GM19043 (cell line): ENCODE results near the gene CD34.
"Not testable (repeated sequence)": the region's sequence is repeated elsewhere in the genome, so short reads cannot be mapped to it uniquely, and the experiment has no call there.

Source experiments
- ATAC-seq: cut with Tn5 transposase; IDR thresholded peaks from one replicate; pipeline ENCODE4 v1.9.1; 2021; ENCODE audit warnings: low read depth; ENCODE audit not compliant: unreplicated experiment

Gene CD34

DNA sequence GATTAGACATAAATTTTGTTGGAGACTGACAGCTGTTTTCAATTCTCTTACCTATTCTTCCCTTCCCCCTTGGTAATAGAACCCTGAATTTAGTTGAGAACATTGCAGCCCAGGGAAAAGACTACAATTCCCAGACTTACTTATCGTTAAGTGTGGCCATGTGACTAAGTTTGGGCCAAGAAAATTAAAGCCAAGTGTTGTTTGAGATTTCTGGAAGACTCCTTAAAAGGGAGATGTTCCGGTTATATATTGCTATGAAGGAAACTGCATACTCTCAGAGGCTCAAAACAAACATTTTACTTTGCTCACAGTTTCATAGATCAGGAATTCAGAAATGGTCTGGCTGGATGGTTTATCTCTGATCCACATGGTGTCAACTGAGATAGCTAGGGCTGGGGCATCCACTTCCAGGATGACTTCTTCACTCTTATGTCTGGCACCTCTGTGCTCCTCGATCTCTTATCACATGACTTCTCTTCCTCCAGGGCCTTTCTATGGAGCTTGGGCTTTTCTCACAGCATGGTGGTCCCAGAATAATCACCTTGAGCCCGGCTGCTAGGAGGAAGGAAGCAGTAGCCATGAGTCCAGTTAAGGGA lies 22.4 kb upstream of the CD34 start:
- no peak for ATAC-seq

DNA sequence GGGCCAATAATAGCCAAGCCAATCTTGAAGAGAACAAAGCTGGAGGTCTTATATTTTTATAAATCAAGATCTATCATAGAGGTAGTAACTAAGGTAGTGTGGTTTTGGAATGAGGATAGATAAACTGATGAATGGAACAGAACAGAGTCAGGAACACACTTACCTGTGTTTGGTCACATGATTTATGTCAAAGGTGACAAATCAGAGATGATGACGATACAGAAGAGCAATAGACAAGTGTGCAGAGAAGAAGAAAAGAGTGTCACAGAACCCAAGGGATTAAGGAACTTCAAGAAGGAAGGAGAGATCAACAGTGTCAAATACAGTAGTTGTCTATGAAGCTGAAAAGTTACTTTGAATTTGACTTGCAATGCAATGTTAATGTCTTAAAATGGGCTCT lies 16.1 kb upstream of the CD34 start:
- no peak for ATAC-seq

GRCh38 chr1:207925969-207926368 lies 15.0 kb upstream of the CD34 start:
- ATAC-seq = not testable (repeated sequence)

- no peak for ATAC-seq
These were observed 14.3 kb upstream of the CD34 start for GRCh38 chr1:207925210-207925609.

- no peak for ATAC-seq
These were observed 12.6 kb upstream of the CD34 start for GRCh38 chr1:207923561-207923960.

DNA sequence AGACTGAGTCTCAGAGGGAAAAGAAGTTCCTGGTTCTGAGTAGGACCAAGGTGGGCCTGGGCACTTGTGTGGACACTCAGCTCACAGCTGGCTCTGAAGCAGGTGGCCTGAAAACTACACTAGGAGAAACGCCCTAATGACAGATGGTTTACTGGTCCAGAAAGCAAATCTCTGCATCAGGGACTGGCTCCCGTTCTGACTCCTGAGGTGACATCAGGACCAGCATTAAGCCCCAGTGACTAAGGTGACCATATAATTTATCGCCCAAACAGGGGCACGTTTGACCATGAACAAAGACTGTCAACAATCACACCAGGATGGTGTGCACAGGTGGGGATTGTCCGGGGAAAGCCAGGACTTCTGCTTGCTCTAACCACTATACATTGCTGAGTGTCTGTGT lies 12.2 kb upstream of the CD34 start:
- no peak for ATAC-seq

GRCh38 chr1:207922554-207922953 lies 11.6 kb upstream of the CD34 start:
- no peak for ATAC-seq

- no peak for ATAC-seq
These were observed 10.4 kb upstream of the CD34 start for GRCh38 chr1:207921321-207921720.

DNA sequence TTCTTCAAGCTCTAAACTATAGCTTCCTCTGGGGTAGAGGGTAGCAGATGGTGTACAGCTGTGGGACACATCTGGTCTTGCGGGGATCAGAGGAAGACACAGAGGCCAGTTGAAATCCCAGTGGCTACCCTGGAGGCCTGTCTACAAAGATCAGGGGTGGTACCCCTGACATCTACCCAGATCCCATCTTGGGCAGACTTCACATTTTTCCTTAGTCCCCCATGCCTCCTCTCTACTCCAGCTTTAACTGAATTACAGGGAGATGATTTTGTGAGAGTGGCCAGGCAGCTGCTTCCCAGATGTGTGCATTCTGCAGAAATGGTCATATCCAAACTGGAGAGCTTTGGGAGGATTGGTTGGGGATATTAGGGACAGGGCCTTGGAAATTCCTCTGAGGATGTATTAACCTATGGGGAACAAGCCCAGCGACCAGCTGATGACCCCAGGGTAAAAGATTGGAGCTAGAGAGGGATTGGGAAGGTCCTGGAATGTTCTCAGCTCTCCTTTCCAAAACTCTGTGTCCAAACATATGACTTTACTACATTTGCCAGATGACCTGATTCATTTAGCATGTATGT lies 9.6 kb upstream of the CD34 start:
- no peak for ATAC-seq

DNA sequence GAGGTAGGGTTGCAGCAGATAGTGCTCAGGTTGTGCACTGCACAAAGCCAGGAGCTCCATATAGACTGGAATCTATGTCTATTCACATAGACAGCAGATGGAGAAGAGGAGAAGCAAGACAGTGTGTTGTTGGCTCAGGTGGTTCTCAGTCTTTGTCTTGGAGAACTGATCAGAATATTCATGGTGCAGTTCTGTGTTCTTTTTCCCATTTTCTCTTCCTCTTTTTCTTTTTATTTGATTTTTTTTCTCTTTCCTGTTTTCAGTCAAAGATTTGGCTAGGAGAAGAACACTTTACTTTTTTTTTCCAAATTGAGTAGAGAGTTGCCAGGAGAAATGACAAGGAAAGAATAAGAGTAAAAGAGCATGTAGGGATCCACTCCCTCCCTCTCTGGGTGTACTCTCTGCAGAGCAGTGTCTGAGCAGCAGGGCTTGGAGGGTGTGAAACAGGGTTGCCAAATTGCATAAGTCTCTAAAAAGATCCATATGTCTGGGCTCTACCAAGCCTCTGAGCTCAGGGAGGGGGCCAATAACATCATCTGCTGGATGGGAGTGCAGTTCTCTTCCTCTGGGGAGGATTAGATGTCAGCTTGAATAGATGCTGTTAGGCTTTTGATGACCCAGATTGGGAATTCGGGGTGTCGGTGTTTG lies 8.7 kb upstream of the CD34 start:
- no peak for ATAC-seq

DNA sequence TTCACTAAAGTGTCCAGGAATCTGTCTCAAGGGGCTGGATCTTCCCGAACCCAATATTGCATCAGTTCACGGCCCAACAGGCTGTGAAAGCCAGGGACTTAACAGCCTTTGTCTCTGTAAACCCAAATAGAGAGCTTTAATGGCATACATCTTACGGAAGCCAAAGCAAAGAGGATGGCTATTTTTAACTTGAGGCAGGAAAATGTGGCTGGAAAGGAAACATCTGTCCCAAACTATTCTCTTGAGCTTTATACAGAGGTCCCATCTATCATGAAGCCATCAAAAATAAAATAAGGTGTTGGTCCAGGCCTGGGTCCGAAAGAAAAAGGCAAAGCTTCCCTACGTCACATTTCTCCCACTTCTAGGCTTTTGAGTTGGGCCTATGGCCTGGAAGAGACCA lies 7.7 kb upstream of the CD34 start:
- ATAC-seq = no peak

GRCh38 chr1:207918011-207918410 lies 7.1 kb upstream of the CD34 start:
- no peak for ATAC-seq

DNA sequence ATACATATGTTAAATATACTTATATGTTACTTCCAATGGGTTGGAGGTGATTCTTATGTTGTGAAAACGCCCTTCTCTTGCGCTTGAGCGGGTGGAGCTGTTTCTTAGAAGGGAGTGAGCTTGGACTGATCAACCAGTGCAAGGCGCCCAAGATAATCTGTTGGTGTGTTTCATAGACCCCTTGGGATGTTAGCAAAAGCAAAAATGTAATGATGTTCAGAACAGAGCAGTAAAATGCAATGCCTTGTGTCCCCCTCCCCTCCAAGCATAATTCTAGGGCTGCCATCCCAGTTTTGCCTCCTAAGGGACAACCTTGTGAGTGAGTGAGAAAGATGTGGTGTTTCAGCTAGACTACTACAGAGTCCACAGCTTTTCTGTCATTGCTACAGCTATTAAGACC lies 6.2 kb upstream of the CD34 start:
- ATAC-seq = no peak

DNA sequence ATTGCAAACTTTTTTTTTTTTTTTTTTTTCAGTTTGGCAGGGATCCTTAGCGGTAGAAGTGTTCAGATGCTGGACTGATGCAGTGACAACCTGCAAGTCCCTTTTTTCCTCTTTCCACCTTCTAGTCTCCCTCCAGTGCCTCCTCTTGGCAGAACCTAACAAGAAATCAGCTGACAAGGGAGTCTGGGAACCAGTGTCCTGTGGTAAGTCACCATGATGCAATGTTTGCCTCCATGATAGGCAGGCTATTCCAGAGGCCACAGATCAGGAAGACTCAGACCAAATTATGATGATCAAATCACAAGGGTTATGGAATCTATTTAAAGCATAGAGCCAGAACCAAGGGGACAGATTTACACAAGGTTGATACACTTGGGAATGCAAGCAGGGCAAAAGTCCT lies 3.0 kb upstream of the CD34 start:
- no peak for ATAC-seq

- no peak for ATAC-seq
These were observed 1.2 kb upstream of the CD34 start for GRCh38 chr1:207911856-207912760.

DNA sequence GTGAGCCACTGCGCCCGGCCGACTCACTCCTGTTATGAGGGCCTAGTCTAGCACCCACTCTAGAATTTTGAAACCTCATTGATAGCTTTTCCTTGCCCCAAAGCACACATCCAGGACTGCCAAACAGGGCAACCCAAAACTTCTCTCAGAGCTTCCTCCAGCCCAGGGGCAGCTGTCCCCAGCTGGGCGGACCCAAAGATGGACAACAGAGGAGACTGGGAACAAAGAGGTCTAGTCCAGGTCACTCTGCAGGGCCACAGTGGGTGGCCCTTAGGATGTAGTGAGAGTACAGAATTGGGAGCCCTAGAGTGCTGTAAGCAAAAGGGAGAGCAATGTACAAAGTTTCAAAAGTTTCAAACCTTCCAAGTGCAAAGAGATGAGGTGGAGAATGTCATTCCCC lies 1.2 kb downstream of the CD34 start:
- ATAC-seq = no peak

DNA sequence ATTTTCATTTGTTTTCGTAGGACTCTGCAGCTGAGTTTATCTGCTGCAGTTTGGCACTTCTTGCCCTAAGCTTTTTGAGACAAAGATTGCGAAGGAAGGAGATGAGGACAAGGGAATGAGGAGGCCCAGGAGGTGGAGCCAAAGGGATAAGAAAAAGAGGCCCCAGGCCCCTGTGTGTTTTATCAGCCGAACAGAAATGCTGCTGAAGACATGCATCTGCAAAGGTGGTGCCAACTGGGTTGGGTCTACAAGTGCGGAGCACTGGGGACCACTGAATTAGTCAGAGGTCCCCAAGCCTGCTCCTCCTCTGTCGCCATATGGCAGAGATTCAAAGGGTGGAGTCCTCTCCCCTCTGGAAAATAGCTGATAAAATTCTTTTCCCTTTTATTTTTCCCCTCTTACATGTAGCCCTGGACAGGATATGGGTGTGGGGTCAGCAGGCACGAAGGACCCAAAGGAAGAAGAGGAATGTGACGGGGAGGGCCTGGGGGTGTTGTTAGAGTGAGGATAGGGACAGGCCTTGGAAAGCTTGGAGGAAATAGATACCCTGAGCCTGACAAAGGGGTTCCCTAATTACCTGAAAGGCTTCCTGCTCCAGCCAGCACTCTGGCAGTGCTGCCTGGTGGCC lies 2.7 kb downstream of the CD34 start:
- no peak for ATAC-seq

DNA sequence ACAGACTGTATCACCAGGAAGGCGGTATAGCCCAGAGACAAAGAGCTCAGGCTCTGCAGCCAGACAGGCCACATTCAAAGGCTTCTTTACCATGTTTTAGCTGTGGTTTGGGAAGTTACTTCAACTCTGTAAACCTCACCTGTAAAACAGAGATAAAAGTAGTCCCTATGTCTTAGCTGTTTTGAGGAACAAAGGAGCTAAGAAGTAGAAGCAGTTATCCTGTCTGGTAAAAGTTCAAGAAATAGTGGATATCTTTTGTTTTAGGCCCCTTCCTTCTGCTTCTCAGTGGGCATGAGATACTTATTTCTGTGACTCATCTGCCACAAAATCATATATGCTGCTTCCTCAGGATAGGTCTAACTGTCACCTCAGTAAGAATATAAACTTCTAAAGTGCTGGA lies 6.5 kb downstream of the CD34 start:
- ATAC-seq = no peak

DNA sequence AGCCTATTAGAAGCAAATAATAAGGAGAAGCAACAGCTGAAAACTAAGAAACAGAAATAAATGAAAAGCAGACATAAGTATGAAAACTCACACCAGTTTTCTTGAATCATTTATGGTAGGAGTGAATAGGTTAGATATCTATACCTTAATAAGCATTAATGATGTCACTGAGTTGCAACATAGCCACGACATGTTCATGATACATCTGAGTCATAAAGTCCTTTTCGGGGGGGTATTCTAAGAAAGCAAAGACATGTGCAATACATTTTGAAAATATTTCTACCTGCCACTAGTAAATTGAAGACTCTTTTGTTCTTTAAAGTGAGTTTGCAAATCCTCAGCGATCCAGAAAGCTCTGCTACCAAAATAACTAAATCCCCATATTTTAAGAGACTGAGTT lies 7.2 kb downstream of the CD34 start:
- ATAC-seq = no peak

DNA sequence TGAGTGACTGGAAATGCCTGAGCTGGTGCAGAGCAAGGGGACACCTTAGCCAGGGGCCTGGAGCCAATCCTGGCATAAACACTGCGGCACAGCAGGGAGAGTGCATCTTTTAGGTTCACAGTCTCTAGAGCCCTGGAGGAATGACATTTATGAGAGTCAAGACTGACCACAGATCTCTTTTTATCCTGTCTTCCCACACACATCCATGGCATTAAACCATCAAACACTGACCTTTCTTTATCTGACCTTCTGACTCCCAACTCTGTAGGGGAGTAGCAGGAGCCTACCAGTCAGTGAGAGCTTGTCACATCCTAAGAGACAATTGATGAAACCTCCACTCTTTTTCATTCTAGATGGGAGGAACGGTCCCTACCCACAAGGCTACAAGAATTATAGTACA lies 7.9 kb downstream of the CD34 start:
- ATAC-seq = no peak

GRCh38 chr1:207902566-207902965 lies 8.4 kb downstream of the CD34 start:
- no peak for ATAC-seq
